Stimulated activated naive CD8-positive, alpha-beta T cell treated with anti-CD3 and anti-CD28 coated beads, Interleukin-15, amount 100 ng/mL, for 72 hours (primary cell): ENCODE results near the gene CHAT.
"Not testable (repeated sequence)": the region's sequence is repeated elsewhere in the genome, so short reads cannot be mapped to it uniquely, and the experiment has no call there.

Experiments used
- ATAC-seq: fragments of 150-1000 bp; cut with Tn5 transposase; 2 replicates; pipeline ENCODE4 v1.10.0; 2021; ENCODE audit warnings: mild to moderate bottlenecking, moderate library complexity
- DNase-seq, 2 donors: peaks; one replicate each; pipeline ENCODE4 v3.0.0; 2021 to 2022
- H3K27ac Mint-ChIP-seq, 2 donors: one replicate each; pipeline ENCODE4 v1.8.0; 2022; ENCODE audit warnings: mild to moderate bottlenecking in 2 of 2, mixed read lengths in 2 of 2, moderate library complexity in 2 of 2
- H3K27me3 Mint-ChIP-seq: one replicate; pipeline ENCODE4 v1.8.0; 2022; ENCODE audit warnings: mixed read lengths
- H3K4me1 Mint-ChIP-seq: one replicate; pipeline ENCODE4 v1.8.0; 2022; ENCODE audit warnings: mild to moderate bottlenecking, mixed read lengths
- H3K4me3 Mint-ChIP-seq, 2 donors: one replicate each; pipeline ENCODE4 v1.8.0; 2022; ENCODE audit warnings: mild to moderate bottlenecking in 2 of 2, mixed read lengths in 2 of 2, moderate library complexity in 1 of 2
- H3K9me3 Mint-ChIP-seq, 2 donors: one replicate each; pipeline ENCODE4 v1.8.0; 2022; ENCODE audit warnings: mixed read lengths in 2 of 2

The CHAT gene

DNA sequence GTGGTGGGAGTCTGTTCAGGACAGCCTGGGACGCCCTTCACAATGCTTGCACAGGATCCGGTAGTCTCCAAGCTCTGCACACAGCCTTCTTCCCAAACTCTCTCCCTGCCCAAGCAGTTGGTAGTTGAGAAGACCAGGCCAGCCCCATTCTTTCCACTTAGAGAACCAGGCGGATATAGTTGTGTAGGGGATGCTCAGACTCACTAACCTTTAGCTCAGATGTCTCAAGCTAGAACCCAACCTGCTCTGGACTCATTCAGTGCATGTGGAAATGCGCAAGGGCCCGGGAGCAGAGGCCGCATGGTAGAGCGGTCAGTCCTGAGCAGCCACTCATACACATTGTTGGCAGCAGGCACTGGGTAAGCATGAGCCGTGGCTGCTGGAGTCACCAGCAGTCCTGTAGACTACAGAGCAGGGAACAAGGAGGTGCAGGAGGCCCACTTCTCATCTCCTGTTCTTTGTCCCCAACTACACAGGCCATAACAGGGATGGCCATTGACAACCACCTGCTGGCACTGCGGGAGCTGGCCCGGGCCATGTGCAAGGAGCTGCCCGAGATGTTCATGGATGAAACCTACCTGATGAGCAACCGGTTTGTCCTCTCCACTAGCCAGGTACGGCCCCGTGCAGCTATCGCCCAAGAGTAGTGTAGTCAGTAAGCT is 48.5 kb downstream of the CHAT start:
- peak; percentile 26 for ATAC-seq
- DNase-seq: no peak
- H3K27me3 Mint-ChIP-seq: peaks cover 14% of the 10 kb centered on the region
- H3K9me3 Mint-ChIP-seq: peaks cover 14 to 18% of the 10 kb centered on the region in 2 donors
- no peaks in the 10 kb centered on the region for H3K4me1 Mint-ChIP-seq
- no peak overlapping the region for H3K4me3 Mint-ChIP-seq
- H3K27ac Mint-ChIP-seq: no peak overlapping the region

GRCh38 chr10:49663596-49663995 is 49.8 kb downstream of the CHAT start:
- DNase-seq (no peak), ATAC-seq (no peak)
- no peak overlapping the region for H3K4me3 Mint-ChIP-seq
- H3K27ac Mint-ChIP-seq: no peak overlapping the region
- peaks cover 13 to 16% of the 10 kb centered on the region in 2 donors for H3K9me3 Mint-ChIP-seq
- H3K4me1 Mint-ChIP-seq: no peaks in the 10 kb centered on the region
- peaks cover 14% of the 10 kb centered on the region for H3K27me3 Mint-ChIP-seq

DNA sequence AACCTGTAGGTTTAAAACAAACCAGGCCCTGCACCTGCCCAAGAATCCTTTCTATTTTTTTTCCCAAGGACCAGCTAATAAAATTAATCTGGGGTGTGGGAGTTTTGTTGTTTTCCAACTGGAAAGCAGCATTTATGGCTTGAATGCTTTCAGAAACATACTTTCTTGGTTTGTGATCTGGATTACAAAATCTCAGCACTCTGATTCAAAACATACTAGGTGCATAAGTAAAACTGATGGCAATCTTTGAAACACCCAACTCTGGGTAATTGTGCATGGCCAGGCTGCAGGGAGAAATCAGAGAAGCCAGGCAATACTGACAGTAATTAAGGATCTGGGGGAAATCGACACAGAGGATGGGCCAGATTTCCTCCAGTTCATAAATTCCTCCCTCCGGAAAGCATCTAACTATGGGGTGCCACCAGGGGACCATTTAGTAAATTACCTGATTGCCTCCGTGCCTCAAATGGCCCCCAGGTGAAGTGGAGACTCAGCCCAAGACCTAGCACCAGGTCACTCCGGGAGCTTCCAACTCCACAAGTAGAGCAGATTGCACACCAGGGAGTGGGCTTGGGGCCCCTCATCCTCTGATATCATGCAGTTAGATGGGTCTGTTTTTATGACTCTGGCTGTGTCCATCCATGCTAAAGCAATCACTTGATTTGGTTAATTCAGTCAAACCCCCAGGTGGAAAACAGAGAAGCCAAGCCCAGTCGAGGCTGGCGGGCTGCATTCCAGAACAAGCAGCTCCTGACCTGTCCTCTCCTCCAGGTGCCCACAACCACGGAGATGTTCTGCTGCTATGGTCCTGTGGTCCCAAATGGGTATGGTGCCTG is 50.4 kb downstream of the CHAT start:
- no peak for ATAC-seq
- H3K4me3 Mint-ChIP-seq: no peak overlapping the region
- H3K9me3 Mint-ChIP-seq: peaks cover 7 to 9% of the 10 kb centered on the region in 2 donors
- H3K27me3 Mint-ChIP-seq: peaks cover 14% of the 10 kb centered on the region
- no peak overlapping the region for H3K27ac Mint-ChIP-seq
- no peaks in the 10 kb centered on the region for H3K4me1 Mint-ChIP-seq
- no peak for DNase-seq

DNA sequence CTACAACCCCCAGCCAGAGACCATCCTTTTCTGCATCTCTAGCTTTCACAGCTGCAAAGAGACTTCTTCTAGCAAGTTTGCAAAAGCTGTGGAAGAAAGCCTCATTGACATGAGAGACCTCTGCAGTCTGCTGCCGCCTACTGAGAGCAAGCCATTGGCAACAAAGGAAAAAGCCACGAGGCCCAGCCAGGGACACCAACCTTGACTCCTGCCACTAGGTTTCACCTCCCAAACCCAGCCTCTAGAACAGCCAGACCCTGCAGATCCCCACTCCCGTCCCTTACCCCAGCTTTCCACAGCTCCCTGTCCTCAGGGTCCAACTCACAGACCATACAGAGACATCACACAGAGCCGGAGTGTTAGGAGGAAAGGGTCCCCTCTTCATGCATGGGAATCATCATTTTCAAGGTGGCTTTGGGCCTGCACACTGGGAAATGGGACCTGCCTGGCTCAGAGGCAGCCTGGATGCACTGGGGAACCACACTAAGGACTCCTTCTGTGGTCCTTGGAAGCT is 51.1 kb downstream of the CHAT start:
- H3K27me3 Mint-ChIP-seq: peaks cover 14% of the 10 kb centered on the region
- H3K4me3 Mint-ChIP-seq: no peak overlapping the region
- ATAC-seq (no peak), DNase-seq (no peak)
- H3K9me3 Mint-ChIP-seq: peaks cover 2 to 3% of the 10 kb centered on the region in 2 donors
- no peak overlapping the region for H3K27ac Mint-ChIP-seq
- H3K4me1 Mint-ChIP-seq: no peaks in the 10 kb centered on the region

GRCh38 chr10:49666054-49666615 is 52.3 kb downstream of the CHAT start:
- DNase-seq: no peak
- H3K4me1 Mint-ChIP-seq: no peaks in the 10 kb centered on the region
- no peak for ATAC-seq
- peaks cover 24% of the 10 kb centered on the region for H3K27me3 Mint-ChIP-seq
- no peak overlapping the region for H3K27ac Mint-ChIP-seq
- H3K4me3 Mint-ChIP-seq: no peak overlapping the region
- H3K9me3 Mint-ChIP-seq: peaks cover 0 to 4% of the 10 kb centered on the region in 2 donors

- no peak for ATAC-seq
- no peaks in the 10 kb centered on the region for H3K4me1 Mint-ChIP-seq
These were observed 52.8 kb downstream of the CHAT start for GRCh38 chr10:49666685-49667084.

DNA sequence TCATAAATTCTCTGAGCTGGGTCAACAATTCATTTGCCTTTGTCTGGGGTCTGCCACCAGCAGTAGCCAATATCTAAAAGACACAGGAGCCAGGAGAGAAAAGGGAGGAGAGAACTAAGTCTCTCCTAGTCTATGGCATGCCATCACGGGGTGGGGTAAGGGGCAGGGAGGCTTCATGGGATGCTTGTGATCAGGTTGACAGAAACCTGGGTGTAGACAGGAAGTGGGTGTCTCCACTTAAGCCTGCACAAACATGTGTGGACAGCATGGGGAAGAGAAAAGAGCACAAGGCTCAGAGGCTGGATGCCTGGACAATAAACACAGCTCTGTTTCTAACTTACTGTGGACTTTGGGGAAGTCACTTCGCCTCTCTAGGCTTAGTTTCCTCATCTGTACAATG is 54.2 kb downstream of the CHAT start:
- ATAC-seq: no peak
- no peak overlapping the region for H3K4me3 Mint-ChIP-seq
- no peak for DNase-seq
- no peak overlapping the region for H3K27ac Mint-ChIP-seq
- H3K9me3 Mint-ChIP-seq: peaks cover 5% of the 10 kb centered on the region in 2 donors
- no peaks in the 10 kb centered on the region for H3K4me1 Mint-ChIP-seq
- H3K27me3 Mint-ChIP-seq: peaks cover 41% of the 10 kb centered on the region

More at GRCh38 chr10:49666685-49667084, 52.8 kb downstream of the CHAT start:
- Mint-ChIP-seq H3K4me3 (no peak overlapping the region), H3K9me3 (peaks cover 1 to 5% of the 10 kb centered on the region in 2 donors), H3K27ac (no peak overlapping the region), H3K27me3 (peaks cover 29% of the 10 kb centered on the region)
- DNase-seq: no peak

GRCh38 chr10:49668684-49669083 is 54.8 kb downstream of the CHAT start:
- Mint-ChIP-seq H3K27me3 (peaks cover 48% of the 10 kb centered on the region), H3K9me3 (peaks cover 5 to 9% of the 10 kb centered on the region in 2 donors), H3K4me1 (no peaks in the 10 kb centered on the region), H3K27ac (no peak overlapping the region), H3K4me3 (no peak overlapping the region)
- ATAC-seq (no peak), DNase-seq (no peak)

DNA sequence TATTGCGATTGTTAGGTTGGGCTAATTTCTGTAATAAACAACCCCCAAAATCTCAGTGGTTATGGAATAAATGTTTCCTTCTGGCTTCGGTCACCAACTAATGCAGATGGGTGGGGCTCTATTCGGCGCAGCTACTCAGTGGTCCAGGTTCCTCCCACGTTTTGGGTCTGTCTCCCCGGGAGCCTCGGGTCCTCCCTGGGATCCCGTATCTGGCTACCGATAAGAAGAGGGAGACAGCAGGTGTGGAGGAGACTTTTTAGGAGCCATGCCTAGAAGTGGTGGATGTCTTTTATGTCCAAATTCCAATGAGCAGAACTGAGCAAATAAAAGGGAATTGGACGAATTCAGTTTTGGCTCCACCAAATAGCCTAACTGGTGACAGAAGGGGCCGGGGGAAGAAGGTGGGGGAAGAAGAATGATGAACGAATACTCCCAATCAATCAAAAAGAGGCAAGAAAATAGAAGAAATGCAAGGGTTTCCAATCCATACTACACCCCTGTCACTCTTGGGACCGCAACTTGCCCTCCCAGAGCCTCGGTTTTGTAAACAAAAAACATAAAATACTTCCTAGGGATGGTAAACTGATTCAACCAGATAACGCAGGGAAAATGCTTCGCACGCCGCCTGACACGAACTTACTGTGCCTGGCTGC is 65.1 kb downstream of the CHAT start:
- Mint-ChIP-seq H3K27ac (no peak overlapping the region), H3K4me1 (no peaks in the 10 kb centered on the region), H3K4me3 (peak overlapping the region in 1 of 2 donors; percentile 34), H3K27me3 (peaks cover 73% of the 10 kb centered on the region), H3K9me3 (peaks cover 7 to 39% of the 10 kb centered on the region in 2 donors)
- ATAC-seq: no peak
- no peak for DNase-seq

DNA sequence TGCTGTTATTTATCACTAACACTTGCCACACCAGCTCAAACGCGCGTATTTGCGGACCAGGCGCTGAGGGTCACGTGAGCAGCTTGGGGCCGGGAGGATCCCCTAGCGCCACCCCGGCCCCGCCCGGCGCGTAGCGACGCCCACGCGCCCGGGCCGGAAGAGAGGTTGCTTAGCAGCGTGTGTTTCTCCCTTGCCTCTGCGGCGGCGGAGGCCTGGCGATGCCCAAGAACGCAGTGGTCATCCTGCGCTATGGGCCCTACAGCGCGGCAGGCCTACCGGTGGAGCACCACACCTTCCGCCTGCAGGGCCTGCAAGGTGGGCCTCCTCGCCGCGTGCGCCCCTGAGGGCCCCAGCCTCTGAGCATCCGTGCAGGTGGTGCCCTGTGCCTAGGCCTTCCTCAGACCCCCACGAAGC is 65.7 kb downstream of the CHAT start, which contains the start of gene C10orf53:
C10orf53 (plus strand) TSS at position 172 of the 414 bp plus-strand sequence; CDS start at position 219, 47 bp downstream.
- peaks cover 7 to 39% of the 10 kb centered on the region in 2 donors for H3K9me3 Mint-ChIP-seq
- peaks cover 68% of the 10 kb centered on the region for H3K27me3 Mint-ChIP-seq
- H3K4me3 Mint-ChIP-seq: peak within 1 kb of the TSS in 1 of 2 donors; percentile 34
- ATAC-seq (peak; percentile 79), DNase-seq (peak; percentile 28 to 31)
- H3K27ac Mint-ChIP-seq: no peak within 1 kb of the TSS
- no peaks in the 10 kb centered on the region for H3K4me1 Mint-ChIP-seq

GRCh38 chr10:49682449-49682848 is 68.6 kb downstream of the CHAT start:
- not testable (repeated sequence) for DNase-seq, H3K4me3 Mint-ChIP-seq, ATAC-seq, H3K27ac Mint-ChIP-seq, H3K4me1 Mint-ChIP-seq
- Mint-ChIP-seq H3K27me3 (peaks cover 52% of the 10 kb centered on the region), H3K9me3 (peaks cover 7 to 41% of the 10 kb centered on the region in 2 donors)

GRCh38 chr10:49682879-49683278 is 69.0 kb downstream of the CHAT start:
- no peak overlapping the region for H3K27ac Mint-ChIP-seq
- peaks cover 11 to 41% of the 10 kb centered on the region in 2 donors for H3K9me3 Mint-ChIP-seq
- DNase-seq: no peak
- no peaks in the 10 kb centered on the region for H3K4me1 Mint-ChIP-seq
- no peak overlapping the region for H3K4me3 Mint-ChIP-seq
- H3K27me3 Mint-ChIP-seq: peaks cover 52% of the 10 kb centered on the region
- no peak for ATAC-seq

- Mint-ChIP-seq H3K27me3 (peaks cover 52% of the 10 kb centered on the region), H3K4me1 (no peaks in the 10 kb centered on the region), H3K9me3 (peaks cover 13 to 17% of the 10 kb centered on the region in 2 donors), H3K4me3 (no peak overlapping the region), H3K27ac (no peak overlapping the region)
- no peak for DNase-seq
- ATAC-seq: no peak
These were observed 72.8 kb downstream of the CHAT start for GRCh38 chr10:49686651-49687050.

DNA sequence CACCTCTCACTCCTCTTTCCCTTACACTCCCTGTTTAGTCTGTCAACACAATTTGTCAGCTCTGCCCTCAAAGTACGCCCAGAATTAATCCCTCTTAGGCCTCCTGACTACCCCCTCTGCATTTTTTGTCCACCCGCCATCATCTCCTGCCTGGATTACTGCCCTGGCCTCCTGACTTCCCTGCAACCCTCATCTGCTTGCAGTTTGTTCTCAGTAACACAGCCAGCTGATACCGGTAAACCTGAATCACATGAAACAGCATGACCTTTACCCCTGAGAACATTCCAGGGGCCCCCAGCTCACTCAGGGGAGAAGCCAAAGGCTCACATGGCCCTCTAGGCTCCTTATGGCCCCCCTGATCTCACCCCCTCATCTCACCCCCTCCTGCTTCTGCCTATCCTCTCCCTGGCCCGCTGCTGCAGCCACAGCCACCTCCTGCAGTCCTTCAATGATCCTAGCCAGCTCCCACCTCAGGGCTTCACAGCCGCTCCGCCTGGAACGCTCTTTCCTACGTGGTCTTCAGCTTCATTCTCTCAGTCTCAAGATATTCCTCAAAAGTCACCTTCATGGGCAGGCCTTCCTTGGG is 74.5 kb downstream of the CHAT start:
- Mint-ChIP-seq H3K9me3 (peaks cover 9 to 13% of the 10 kb centered on the region in 2 donors), H3K4me3 (no peak overlapping the region), H3K27me3 (peaks cover 55% of the 10 kb centered on the region), H3K27ac (no peak overlapping the region), H3K4me1 (no peaks in the 10 kb centered on the region)
- DNase-seq (no peak), ATAC-seq (no peak)

- H3K4me1 Mint-ChIP-seq: no peaks in the 10 kb centered on the region
- H3K27me3 Mint-ChIP-seq: peaks cover 55% of the 10 kb centered on the region
- DNase-seq (no peak), ATAC-seq (no peak)
- H3K9me3 Mint-ChIP-seq: peaks cover 9 to 13% of the 10 kb centered on the region in 2 donors
- no peak overlapping the region for H3K27ac Mint-ChIP-seq
- no peak overlapping the region for H3K4me3 Mint-ChIP-seq
These were observed 75.1 kb downstream of the CHAT start for GRCh38 chr10:49688920-49689319.
